NCI-H510A (cell line): Measurements from ENCODE around the gene LDHD.
A peak's percentile ranks its signal among the peaks of the same experiment; 100 is the strongest.

Experiments used
- DNase-seq: peaks from one replicate; lab custom pipeline; 2025; lab: John Stamatoyannopoulos, UW

Gene LDHD

DNA sequence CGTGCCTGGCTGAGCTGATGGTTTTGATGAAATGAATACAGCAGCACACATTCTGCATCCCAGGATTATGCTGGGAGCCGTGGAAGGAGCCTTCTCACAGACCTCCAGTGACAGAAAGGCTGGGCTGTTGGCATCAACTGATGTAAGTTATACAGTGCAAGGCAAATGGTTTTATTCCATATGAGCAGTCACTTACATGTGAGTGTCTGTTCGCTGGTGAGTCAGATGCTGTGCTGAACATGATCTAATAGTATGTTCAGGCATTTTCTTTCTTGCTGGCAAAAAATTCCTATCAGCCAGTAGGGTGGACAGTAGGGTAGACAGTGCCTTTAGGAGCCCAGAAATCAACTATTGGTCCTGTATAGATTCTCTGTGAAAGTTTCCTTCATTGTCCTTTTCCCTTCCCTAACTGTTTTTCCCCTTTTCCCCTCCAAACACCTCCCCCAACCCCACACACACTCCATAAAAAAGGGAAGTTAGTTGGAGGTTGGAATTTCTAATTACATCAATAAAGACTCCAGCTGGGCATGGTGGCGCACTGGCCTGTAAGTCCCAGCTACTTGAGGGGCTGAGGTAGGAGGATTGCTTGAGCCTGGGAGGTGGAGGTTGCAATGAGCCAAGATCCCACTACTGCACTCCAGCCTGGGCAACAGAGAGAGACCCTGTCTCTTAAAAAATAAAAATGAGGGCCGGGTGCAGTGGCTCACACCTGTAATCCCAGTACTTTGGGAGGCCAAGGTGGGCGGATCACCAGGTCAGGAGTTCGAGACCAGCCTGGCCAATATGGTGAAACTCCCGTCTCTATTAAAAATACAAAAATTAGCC, 36.2 kb downstream of the LDHD start:
- DNase-seq: no peak

DNA sequence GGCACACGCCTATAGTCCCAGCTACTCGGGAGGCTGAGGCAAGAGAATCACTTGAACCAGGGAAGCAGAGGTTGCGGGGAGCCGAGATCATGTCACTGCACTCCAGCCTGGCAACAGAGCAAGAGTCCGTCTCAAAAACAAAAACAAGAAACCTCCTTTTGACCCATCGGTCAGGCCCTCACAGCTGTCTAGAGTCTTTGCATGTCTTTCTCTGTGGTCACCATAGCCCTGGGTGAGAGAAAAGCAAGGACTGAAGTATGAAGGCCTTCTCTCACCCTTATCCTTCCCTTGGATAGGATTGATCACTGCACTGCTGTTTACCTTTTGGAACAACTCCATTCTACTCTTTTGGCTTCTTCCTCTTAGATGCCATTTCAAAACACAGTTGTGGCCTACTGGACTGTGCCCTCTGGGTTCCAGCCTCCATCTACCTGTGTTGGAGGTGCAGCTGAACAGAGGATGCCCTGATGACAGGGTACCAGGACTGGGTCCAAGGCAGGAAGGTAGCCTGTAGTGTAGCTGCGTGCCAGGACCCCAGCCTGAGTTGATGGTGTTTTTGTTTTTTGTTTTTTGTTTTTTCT, 37.1 kb downstream of the LDHD start:
- no peak for DNase-seq

DNA sequence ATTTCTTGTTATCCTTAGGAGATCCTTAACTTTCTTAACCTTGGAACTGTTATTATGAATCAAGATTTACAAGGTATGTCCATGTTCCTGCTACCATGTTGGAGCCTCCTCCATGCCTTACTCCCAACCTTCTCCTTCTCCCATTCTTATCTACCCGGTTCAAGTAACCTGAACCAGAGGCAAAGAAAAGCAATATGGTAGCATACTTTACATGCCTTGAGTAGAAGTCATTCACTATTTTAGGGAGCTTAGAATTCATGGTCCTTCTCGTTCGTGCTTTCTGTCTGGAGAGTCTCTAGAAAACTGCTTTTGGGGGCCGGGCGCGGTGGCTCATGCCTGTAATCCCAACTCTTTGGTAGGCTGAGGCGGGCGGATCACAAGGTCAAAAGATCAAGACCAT, 37.7 kb downstream of the LDHD start:
- DNase-seq: no peak

DNA sequence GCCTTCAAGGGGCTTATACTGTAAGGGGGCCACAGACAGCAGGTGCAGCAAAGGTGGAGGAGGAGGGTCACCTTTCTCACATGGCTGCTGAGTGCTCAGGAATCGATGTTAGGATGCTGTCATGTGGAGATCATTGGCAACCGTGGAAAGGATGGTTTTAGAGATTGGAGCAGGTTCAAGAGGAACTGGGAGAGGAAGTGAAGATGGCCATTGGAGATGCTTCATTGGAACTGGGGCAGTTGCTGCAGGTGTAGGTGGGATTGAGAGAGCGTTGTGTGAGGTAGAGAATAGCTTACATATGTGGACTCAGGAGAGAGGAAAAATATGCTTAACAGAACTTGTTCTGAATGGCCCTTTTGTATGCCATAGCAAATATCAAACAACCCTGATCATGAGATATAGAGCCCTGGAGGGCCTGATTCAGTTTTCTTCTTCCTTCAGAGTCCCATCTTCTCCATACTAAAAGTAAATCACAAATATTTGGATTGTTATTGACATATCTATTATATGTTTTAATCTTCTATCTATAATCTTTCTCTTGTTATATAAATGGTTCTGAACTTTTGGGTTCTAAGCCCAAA, 40.8 kb downstream of the LDHD start:
- no peak for DNase-seq

DNA sequence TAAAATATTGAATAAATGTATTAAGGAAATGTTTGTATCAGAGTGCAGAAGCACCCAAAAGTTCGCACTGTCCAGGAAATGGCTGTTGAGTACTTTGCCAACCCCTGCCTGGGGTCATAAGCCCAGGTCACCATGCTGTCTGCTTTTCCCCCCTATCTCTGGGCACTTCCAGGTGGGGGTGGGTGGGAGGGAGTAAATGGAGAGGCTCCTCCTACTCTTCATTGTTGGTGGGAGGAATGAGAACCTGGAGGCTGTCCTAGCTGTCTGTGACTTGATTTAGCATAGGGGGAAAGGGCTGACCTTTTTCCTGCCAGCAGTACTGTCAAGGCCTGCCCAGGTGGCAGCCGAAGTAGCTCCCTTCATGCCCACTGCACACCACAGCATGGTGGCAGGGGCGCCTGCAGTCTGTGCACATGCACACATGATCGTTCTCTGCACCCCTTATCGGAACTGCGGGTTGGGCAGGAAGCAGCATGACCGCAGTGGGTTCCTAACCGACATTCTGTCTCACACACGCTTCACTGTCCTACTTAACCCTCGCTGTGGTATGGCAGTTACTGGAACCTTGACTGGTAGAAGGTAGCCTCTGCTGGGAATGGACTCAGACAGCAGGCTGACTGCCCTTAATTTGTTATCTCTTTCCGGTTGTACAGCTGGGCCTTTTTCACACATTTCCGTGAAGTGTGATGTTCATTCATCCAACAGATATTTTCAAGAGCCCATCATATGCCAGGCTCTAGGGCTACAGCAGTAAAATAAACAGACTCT, 41.5 kb downstream of the LDHD start:
- DNase-seq: peak; percentile 60

DNA sequence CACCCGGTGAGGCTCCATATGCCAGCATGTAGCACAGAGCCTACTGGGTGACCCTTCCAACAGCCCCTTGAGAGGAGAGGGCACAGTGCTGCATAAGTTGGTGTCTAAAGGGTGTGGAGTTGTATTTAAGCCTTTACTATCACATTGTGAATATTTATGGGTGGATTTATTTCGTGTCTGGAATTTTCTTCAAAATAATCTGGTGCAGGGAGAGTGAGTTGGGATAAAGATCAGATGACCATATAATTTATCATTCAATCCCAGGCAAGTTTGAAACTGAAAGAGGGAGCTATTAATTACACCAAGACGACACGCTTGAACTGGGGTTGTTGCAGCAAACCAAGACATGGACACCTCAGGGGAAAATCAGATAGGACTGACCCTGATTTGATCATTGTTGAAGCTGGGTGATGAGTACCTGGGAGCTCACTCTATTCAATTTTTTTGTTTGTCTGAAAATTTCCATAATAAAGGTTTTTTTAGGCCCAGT, 42.2 kb downstream of the LDHD start:
- DNase-seq: no peak

DNA sequence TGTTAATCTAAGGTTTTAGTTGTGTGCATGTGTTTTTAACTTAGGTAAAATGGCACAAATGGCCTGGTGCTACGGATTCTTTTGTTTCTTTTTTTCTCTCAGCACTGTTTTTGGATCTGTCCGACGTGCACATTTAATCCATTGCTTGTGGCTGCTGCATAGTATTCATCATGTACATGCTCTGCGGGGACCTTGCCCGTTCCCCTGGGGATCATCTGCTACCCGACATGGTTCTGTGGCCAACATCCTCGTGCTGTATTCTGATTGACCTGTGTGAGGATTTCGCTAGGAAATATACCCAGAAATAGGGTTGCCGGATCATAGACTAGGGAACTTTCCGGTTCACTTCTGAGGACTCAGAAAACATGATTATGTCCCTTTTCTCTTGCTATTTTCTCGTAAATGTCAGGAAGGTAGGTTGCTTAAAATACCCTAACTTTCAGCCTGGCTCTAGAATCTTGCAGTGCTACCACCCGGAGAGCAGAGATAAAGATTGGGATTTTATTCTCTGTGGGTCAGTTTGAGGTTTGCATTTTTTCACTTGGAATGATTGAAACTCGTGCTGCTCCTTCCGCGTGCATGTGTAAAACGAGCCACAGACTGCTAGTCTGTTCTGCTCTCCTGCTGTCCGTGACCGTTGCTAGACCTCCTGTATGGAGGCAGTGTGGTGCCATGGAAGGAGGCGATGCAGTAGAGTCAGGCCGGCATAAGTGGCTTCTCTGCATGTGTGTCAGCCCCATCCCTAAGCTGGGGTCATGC, 42.9 kb downstream of the LDHD start:
- DNase-seq: no peak

DNA sequence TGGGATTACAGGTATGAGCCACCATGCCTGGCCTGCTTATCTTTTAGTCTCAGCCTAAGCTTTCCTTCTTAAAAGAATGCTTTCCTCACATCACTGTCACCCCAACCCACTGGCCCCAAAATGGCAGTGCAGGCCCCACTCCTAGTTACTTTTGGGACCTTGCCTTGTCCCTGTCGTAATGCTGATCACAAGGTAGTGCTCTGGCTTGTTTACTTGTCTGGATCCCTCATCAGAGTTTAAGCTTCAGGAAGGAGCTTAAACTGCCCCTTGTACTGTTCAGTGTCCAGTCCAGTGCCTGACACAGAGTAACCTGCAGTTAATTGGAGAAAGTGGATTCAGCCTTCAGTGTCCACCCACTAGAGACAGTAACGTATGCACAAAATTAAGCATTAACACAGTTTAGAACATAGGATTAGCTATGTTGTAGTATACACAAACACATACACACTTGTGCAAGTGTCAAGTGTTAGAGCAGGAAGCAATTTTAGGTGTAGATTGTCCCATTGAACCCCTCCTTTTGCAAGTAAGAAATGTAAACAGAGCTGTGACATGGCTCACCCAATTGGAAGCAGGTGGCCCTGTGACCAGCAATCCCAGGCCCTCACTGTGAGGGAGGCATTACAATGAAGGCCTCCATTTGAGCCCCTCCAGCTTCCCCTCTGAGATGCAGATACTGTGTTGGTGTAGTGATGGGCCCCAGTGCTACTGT, 44.2 kb downstream of the LDHD start:
- DNase-seq: no peak

DNA sequence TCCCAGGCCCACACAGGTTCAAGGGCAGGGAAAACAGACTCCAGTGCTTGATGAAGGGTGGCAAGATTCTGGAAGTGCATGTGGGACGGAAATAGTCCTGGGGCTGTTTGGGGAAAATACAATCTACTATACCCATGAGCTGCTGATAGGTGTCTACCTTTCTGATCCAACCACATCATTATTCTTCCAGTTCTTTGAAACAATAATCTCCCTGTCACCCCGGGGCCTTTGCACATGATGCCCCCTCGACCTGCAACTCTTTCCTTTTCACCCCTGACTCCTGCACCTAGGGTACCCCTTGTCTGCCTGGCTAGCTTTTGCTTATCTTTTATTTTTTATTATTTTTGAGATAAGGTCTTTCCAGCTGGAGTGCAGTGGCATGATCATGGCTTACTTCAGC, 45.0 kb downstream of the LDHD start:
- no peak for DNase-seq

DNA sequence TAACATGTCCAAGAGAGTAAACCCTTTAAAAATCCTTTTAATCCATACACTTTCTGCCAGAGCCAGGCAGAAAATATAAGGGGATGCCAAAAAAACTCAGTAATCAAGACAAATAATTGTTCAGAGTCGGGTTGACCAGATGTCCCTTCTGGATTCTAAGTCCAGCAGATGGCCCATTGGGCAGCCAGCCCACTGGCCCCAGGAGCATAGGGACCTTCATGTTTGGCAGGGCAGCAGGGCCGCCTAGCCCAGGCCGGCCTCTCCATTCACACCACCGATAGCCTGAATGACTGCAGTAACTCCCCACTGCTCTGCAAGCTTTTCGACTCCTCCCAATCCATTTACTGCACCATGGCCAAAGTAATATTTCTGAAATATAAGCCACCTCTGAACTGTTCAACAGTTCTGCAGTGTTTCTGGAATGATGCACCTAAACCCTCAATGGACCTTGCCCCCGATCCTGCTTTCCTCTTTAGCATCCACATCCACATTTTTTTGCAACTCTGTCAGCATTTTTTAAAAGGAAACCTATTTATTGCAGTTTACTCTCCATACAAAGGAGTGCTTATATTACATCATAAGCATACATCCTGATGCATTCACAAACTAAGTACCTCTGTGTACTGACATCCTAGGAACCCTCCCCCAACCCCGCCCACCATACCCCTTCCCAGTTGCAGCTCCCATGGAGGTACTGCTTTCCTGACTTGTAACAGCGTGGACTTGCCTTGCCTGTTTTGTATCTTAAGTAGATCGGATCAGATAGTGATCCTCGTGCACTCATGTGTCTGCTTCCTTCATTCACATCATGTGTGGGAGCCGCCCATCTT, 46.4 kb downstream of the LDHD start:
- DNase-seq: no peak

DNA sequence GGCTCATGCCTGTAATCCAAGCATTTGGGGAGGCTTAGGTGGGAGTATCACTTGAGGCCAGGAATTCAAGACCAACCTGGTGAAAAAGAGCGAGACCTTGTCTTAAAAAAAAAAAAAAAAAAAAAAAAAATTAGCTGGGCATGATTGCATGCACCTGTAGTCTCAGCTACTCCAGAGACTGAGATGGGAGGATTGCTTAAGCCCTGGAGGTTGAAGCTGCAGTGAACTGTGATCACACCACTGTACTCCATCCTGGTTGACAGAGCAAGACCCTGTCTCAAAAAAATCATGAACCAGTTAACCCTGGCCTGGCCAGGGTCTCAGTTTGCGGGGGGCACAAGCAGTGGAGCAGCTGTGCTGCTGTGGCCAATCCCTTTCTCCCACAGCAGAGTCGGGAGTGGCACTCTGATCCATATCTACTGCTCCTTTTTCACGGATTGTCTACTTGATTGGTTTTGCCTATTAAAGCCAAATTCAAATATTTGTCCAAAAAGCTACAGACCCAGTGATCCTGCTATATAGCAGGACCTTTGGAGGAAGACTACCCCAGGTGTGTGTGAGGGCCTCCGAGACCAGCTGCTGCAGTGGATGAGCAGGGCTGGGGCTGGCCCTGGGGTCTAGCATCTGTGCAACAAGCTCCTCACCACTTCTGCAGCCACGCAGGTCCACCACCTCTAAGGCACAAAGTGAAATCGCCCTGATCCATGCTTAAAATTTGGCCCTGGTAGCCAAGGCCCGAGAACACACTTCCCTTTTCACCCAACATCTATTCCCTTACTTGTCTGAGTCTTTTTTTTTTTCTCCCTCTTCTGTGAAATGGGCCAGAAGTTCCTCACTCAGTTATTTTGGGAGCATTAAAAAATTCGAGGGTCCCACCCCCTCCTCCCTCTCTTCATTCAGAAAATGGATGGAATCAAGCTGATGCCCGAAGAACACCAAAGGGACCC, 48.2 kb downstream of the LDHD start:
- no peak for DNase-seq

DNA sequence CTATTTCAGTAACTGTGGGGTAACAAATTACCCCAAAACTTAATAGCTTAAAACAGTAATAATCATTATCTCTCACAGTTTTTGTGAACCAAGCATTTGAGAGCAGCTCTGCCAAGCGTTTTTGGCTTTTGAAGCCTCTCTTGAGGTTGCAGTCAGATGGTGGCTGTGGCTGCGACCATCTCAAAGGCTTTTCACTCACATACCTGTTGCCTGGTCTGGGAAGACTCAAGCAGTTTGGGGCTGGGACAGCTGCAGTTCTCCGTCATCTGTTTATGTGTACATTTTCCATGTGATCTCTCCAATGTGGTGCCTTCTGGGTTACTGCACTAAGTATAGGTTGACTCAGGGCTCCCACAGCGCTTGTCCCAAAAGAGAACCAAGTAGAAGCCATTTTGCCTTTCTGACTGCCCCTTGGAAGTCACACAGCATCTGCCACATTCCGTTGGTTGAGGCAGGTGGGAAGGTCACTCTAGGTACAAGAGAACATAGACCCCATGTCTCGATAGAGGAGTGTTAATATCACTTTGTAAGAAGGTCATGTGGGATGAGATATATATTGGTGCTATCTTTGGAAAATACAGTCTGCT, 49.6 kb downstream of the LDHD start:
- DNase-seq: no peak

DNA sequence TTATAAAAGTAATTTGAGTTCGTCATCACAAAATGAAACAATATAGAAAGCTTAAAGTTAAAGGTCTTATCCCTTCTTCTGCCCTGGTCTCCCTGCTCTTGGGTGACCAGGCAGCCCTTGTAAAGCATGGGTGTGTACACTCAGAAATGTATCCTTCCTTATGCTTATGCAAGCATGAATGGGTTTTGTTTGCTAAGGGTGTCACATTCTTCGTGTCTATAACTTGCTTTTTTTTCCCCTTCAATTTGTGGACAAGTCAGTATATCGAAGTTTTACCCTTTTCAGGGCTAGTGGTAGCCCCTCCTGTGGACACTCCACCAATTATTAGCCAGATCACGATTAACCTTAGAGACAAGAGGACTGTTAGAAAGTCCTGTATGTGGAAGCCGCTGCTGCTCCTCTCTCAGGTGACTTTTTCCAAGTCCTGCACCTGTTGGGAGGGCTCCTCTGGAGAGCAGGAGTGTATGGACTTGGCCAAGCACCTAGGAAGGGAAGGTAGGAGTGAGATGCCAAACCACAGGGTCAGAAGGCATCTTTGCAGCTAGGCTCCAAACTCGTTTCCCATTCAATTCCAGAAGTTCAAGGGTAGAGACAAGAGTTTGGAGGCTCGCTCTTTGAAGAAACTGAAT, 50.9 kb downstream of the LDHD start:
- no peak for DNase-seq

DNA sequence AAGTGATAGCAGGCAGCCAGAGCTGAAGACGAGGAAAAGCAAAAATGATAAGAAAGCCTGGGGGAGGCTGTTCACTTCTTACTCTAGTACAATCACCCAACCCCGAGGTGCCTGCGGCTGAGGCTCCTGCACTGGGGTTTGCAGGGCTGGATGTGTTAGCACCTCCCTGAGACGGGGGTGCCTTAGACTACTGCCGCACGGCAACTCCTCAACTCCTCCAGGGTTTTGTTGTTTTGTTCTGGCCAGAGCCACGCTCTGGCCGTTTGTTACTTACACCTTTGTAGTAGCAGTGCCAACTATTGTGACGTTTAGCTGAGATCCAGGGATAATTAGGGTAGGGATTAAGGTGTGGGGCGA, 51.5 kb downstream of the LDHD start:
- no peak for DNase-seq

DNA sequence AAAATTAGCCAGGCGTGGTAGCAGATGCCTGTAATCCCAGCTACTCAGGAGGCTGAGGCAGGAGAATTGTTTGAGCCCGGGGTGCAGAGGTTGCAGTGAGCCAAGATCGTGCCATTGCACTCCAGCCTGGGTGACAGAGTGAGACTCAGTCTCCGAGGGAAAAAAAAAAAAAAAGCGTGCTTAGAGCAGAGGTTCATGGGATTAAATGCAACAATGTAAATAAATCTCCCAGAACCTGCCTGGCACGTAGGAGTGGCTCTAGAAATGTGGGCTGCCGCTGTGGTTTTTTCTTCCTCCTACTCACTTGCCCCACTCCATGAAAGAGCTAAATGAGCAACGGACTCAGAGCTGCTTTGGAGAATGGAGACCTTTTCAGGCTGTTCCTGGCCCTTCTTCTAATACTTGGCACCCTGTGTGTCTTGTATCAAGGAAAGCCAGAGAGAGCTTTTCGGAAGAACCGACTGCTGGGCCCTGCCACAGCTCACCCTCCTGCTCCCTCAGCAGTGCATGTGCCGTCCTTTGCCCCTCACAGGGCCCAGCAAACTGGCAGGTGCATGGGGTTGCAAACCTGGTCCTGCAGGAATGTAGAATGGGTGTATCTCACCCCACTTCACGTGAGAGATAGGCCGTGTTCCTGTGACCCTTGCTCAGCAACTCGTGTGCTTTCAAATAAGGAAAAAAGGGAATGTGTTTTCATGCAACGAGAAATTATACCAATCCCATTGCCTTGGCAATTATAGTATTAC, 52.0 kb downstream of the LDHD start:
- peak; percentile 60 for DNase-seq

DNA sequence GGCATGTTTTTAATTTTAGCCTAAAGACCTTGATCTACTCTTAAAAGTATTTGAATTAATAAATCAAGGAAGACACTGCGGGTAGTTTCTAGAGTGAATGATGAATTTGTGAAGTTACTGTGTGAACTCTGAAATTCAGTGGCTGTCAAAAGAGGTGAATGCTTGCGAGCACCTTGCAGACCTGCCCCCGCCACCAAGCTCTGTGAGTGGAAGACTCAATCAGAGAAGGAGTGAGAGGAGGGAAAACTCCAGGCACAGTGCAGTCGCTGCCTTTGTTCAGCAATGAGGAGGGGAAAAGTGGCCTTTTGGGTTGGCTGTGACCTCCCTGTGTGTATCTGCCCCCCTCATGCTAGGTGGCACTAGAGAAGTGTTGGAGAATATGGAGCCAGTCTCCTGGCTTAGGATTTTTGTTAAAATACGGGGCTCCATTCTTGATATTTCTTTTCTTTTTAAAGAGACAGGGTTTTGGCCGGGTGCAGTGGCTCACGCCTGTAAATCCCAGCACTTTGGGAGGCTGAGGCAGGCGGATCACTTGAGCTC, 53.0 kb downstream of the LDHD start:
- DNase-seq: no peak

DNA sequence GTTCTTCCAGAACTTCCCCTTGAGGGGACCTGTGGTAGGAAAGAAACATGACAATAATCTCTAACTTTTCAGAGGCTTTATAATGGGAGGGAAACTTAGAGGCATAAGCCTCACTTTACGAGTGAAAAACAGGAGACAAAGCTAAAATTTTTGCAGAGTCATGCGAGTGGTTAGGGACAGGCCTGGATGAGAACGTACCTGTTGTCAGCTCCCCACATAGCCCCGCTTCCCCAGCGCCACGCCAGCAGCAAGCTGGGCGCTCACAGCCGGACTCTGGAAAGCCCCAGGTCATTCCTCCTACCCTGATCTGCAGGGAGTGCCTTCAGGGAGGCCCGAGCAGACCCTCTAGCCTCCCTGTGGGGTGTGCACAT, 53.6 kb downstream of the LDHD start:
- no peak for DNase-seq
